Astrocyte of the cerebellum (primary cell): ENCODE measurements around the gene H3-3A.

Experiments
- DNase-seq: peaks from one replicate; pipeline ENCODE4 v3.0.0-alpha.2; 2011; ENCODE audit warnings: low read depth
- H3K4me3 ChIP-seq: 2 replicates; pipeline ENCODE4 v1.5.1; 2011; ENCODE audit warnings: mild to moderate bottlenecking, low read depth, low read length, moderate library complexity
- in situ Hi-C: cut with HindIII; loops from 2 replicates; pipeline ENCODE4 v1.10.0; 2017; ENCODE audit warnings: low sequenced_read_pairs
- TF ChIP-seq, protein P1 (sequence below): IDR thresholded peaks from 2 replicates; pipeline ENCODE4 v1.5.1; 2012; ENCODE audit warnings: low read length, low read depth, moderate library complexity, mild to moderate bottlenecking; ENCODE audit errors: missing control alignments

Gene H3-3A

DNA sequence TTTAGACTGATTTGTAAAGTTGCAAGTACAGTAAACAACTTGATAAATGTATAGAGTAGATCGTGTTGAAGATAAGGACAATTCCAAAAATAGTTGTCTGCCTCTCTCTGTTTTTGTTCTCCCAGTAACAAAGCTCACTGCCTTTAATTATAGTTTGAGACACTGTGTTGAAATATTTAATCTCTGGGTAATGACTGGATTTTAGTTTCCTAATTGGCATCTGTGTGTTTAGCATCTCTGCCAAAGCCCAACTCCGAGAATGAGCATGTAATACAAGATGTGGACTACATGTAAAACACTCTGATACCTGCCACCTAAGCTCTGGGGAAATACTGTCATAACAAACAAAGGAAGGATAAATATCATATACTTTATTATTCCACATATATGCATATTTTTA, 35.7 kb upstream of the H3-3A start:
- TF ChIP-seq, protein P1, sequence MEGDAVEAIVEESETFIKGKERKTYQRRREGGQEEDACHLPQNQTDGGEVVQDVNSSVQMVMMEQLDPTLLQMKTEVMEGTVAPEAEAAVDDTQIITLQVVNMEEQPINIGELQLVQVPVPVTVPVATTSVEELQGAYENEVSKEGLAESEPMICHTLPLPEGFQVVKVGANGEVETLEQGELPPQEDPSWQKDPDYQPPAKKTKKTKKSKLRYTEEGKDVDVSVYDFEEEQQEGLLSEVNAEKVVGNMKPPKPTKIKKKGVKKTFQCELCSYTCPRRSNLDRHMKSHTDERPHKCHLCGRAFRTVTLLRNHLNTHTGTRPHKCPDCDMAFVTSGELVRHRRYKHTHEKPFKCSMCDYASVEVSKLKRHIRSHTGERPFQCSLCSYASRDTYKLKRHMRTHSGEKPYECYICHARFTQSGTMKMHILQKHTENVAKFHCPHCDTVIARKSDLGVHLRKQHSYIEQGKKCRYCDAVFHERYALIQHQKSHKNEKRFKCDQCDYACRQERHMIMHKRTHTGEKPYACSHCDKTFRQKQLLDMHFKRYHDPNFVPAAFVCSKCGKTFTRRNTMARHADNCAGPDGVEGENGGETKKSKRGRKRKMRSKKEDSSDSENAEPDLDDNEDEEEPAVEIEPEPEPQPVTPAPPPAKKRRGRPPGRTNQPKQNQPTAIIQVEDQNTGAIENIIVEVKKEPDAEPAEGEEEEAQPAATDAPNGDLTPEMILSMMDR: no peak
- in situ Hi-C loops: no loop called here
- no peak overlapping the region for H3K4me3 ChIP-seq
- no peak for DNase-seq

DNA sequence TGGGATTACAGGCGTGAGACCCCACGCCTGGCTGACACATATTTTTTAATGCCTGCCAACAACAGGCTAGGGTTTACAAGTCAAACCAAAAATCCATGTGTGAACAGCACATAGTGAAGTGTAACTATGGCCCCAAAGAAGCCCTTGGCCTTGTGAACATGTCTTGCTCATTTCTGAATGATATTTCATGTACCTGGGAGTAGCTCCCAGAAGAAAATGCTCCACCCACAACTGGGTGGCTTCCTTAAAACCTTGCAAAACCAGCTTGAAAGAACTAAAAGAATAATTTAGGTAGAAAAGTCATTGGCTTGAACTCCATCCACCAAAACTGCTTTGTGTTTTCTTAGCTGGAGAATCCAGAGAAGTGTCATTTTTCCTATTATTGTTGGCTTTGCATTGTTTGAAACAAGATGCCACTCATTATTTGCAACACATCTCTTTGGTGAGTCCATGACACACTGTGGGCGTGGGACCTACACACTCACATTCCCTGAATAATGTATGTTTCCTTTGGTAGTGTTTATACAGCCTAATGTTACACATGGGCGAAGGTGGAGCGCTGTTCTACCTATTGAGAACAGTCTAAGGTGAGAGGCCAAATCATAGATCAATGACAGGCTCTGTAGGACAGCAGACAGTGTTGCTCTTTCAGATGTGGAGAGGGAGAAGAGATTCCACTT, 34.8 kb upstream of the H3-3A start:
- TF ChIP-seq, protein P1: no peak
- no peak for DNase-seq
- H3K4me3 ChIP-seq: no peak overlapping the region
- in situ Hi-C loops: no loop called here

DNA sequence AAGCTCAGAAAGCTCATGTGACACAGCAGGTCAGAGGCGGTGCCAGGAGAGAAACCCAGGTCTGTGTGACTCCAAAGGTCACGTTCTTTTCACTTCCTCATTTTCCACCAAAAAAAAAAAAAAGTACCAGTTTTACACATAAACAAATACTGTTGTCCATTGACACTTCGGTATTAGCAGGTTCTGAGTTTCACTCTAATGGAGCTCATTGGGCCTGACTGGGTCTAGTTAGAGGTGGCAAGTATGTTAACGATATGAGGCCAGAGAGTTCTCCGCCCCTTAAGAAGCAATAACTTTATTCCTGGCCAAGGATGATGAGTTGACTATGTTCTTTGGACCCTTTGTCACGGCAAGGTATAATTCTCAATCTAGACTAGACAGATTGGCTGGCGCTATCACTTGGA, 33.4 kb upstream of the H3-3A start:
- no peak overlapping the region for H3K4me3 ChIP-seq
- TF ChIP-seq, protein P1: no peak
- DNase-seq: no peak
- in situ Hi-C loops: no loop called here

DNA sequence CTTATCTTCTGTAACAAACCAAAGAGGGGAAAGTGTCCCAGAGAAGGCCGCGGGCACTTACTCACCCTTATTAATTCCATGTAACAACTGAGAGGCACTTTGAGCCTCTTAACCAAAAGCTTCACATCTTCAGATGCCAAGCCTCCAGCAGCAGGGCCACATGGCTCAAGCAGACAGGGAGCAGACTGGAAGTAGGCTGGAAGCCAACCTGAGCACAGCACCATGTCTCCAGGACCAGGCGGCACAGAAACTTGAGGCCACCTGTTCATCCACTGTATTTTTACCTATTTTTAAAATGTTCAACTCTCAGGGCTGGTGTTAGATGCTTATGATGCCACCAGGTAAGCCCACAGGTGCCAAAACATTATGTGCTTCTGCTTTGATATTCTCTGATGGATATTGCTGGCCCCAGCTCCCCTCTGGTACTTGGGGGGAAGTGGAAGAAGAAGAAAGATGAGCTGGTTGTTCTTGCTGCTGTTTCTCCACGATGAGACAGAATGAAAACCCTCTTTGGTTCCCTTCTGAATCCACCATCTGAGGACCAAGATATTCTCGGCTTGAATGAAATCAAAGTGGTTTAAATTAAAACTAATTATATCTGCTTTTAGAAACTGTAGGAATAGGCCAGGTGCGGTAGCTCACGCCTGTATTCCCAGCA, 32.8 kb upstream of the H3-3A start:
- no peak overlapping the region for H3K4me3 ChIP-seq
- no peak for DNase-seq
- TF ChIP-seq, protein P1: no peak
- in situ Hi-C loops: no loop called here

DNA sequence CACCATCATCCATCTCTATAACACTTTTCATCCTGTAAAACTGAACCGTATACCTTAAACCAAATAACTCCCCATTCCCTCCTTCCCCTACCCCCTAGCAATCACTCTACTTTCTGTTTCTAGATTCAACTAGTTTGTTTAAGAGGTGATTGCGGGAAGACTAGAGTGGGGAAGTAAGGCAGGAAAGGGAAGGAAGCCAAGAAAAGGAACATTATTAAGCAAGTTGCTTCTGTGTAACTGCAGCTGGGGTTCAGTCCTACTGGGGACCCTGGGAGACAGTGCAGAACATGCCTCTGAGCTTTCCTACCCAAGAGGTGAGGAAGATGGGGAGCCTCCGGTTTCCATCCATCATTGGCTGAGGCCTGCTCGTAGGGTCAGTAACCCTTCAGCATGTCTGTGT, 28.9 kb upstream of the H3-3A start:
- H3K4me3 ChIP-seq: no peak overlapping the region
- DNase-seq: no peak
- in situ Hi-C loops: no loop called here
- TF ChIP-seq, protein P1: no peak

DNA sequence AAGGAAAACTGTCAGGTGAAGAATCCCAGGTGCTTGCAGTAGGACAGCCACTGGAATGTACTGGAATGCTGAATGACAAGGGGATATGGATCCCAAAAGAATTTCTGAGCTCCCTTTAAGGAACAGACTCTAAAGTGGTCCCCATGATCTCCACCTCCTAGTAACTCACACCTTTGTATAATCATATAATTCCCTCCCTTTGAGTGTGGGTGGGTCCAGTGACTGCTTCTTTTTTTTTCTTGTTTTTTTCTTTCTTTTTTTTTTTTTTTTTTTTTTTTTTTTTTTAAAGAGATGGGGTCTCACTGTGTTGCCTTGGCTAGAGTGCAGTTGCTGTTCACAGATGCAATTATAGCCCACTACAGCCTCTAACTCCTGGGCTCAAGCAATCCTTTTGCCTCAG, 28.5 kb upstream of the H3-3A start:
- no peak overlapping the region for H3K4me3 ChIP-seq
- no peak for DNase-seq
- in situ Hi-C loops: no loop called here
- TF ChIP-seq, protein P1: no peak
